GM19193 (cell line): ENCODE measurements around the gene CMIP.

Experiments used
- POLR2A ChIP-seq: IDR thresholded peaks from 4 replicates; pipeline ENCODE4 v1.6.1; 2011; ENCODE audit not compliant: insufficient read depth, insufficient read length; ENCODE audit errors: extremely low read depth

Gene CMIP

DNA sequence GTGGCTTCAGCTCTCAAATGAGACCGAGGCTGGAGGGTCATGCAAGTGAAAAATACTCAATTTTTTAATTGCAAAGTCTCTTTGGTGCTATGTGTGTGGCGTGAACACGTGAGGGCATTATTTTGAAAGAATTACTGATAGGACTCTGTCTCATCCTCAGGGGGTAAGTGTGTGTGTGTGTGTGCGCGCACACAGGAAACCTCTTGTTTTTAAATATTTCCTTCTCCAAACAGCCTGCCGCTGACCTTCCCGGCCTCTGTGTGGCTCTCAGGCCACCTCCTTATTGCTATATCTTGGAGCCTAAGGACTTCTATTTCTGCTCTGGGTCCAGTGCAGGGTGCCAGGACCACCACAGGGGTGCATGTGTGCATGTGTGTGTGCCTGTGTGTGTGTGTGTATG, 99.7 kb downstream of the CMIP start:
- no peak for TF ChIP-seq POLR2A

DNA sequence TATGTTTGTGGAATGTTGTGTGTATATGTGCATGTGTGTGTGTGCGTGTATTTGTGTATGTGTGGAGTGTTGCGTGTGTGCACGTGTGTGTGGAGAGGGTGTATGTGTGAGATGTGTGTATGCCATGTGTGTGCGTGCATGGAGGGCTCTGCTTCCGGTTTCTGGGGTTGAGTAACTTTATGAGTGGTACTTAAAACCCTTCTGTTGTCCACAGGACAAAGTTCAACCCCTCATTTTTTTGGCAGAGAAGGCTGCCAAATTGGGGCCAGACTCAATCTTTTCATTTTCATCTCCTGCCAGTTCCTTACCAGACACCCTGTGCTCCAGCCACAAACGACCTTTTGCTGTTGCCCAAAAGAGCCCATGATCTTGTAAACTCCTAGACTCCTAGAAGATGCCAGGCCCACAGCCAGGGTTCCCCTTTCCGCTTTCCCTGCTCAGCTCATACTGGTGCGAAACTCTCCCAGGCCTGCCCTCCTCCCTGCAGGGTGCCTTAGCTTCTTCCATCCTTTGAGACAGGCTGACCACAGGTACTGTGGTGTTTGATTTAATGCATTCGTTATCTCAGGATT, 100.2 kb downstream of the CMIP start:
- TF ChIP-seq POLR2A = no peak

DNA sequence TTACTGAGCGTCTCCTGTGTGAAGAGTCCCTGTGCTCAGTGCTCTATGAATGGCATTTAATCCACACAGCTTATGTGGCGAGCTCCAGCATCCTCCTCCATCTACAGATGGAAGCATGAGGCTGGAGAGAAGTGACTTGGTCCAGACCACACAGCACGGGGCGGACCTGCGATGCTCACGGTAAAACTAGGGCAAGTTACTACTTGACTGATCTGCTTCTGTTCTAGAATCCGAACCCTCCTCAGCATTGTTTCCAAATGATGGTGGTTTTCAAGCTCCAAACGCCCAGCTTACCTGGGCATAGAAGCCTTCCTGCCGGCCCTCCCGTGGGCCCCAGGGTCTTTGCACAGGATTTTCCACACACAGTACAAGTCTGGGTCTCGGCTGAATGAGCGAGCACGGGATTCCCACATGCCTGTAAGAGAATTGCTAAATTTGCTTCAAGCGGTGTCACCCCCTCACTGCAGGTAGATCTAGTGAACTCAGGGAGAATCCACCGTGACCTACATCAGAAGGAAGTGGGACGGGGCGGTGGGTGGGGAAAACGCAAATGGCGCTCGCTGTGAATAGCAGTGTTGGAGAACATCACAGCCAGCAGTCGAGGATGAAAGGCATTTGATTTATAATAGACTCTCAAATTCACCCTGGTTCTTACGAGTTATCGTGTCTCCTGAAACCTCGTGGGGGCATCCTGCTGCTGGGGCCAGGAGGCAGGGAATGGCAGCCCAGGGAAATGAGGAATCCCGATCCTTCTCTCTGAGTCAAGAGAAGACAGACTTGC, 101.1 kb downstream of the CMIP start:
- no peak for TF ChIP-seq POLR2A

DNA sequence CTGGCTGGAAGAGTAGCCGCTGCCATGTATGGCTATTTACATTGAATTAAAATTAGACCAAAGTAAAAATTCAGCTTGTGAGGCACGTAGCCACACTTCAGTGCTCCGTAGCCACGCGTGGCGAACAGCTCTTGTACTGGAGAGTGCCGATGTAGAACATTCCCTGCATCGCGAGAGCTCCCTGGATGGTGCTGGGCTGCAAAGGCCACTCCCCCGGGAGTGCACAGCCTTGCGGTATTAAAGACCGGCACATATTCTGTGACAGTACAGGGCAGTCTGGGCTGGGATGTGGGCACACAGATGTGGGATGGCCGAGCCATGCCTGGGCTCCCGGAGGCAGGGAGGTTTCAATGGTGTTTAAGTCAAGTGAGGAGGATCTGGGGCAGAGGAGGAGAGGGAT, 102.2 kb downstream of the CMIP start:
- TF ChIP-seq POLR2A = no peak

DNA sequence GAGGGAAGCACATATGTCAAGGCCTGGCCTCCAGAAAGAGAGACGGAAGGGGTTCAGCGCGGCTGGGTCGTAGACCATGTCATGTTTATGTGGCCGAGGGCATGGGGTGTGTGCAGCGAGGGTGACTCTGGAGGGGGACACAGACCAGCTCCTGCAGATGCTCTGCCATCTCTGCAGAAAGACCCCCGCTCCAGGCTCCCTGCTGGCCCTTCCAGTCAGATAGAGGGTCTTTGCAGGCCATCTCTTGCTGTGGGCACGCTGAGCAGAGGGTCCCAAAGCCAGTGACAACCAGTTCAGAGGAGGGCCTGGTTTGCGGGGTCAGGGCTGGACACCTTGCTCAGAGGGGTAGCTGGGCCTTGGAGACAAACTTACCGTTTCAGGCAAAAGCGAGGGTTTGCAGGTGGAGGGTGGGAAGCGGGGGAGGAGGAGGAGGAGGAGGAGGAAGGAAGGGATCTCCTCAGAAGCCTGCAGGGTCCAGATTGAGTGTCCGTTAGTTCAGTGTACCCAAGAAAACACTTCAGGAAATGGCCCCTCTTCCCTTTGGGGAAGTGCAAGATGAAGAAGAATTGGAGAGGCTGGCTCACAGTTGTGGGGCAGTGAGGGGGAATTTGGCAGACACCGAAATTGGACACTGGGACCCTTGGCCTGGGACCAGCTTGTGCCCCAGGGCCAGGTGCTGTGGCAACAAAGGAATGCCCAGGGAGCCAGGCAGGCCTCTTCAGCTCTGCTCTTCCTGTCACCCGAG, 102.8 kb downstream of the CMIP start:
- no peak for TF ChIP-seq POLR2A

DNA sequence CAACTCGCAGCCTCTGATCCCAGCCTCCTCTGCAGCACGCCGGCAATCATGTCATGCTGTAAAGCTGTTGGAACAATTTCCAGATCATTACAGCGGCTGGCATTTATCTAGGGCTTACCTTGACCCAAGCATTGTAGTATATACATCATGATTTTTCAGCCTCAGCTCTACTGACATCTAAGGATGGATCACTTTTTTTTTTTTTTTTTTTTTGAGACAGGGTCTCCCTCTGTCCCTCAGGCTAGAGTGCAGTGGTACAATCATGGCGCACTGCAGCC, 103.3 kb downstream of the CMIP start:
- TF ChIP-seq POLR2A = no peak

DNA sequence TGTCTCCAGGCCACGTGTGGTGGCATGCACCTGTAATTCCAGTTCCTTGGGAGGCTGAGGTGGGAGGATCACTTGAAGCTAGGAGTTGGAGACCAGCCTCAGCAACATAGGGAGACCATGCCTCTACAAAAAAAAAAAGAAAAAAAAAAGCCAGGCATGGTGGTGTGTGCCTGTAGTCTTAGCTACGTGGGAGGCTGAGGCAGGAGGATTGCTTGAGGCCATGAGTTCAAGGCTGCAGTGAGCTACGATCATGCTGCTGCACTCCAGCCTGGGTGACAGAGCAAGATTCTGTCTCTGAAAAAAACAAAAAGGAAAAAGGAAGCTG, 103.9 kb downstream of the CMIP start:
- TF ChIP-seq POLR2A = no peak

DNA sequence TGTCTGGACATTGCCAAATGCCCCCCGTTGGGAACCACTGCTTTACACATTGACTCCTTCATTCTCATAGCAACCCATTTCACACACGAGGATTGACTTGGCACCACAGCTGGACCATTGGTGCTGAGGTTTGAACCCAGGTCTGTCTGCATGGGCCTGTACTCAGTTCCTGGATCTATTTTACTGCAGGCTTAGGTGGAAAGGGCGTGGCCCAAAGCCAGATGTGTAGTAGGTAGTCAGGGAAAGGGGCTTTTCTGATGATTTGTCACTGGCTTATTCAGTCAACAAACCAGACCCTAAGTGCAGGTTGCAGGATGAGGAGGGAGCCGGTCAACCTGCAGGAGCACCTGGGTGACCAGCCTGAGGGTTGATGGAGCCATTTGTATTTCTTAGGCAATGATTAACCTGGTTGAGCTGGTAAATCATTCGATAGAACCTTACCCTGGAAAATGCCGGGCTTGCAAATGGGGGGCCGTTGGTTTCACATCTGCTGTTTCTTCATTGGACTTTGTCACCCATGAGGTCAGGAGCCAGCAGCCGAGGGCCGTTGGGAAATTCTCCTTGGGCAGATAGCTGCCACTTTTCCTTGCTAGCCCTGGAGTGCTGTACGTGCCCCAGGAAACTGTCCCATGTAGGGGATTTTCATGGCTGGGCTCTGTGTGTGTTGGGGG, 104.4 kb downstream of the CMIP start:
- TF ChIP-seq POLR2A = no peak

DNA sequence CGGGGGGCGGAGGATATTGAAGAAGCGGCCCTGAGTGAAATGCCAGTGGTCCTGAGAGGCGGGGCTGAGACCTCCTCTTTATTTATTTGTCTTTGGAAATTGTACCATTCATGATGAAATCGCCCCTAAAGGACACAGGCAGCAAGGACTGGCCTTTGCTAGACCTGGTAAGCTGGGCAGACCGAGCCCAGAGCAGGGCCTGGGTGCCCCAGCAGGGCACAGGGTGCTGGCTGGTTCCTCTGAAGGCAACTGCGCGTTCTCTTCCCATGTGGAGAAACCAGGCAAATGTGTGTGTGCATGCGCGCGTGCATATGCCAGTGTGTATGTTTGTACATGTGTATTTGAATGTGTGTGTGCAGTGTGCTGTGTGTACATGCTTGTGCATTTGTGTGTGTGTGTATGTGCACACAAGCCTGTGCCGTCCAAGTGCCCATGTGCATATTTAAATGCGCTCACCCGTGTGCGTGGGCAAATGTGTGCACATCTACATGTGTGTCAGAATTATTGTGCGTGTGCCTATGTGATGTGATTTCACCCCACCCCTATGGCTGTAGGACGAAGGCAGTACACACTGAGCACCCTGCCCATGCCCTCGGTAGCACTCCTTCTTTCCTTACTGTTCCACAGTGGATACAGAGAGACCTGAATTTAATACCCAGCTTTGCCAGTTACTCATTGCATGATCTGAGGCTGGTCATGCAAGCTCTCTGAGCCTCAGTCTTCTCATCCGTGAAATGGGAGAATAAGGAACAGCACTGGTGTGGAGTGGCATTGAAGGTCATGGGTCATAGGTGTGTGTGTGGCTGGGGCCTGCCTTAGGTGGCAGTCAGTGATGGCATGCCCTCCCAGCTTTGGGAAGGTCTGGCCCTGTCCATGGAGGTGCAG, 105.2 kb downstream of the CMIP start:
- no peak for TF ChIP-seq POLR2A

DNA sequence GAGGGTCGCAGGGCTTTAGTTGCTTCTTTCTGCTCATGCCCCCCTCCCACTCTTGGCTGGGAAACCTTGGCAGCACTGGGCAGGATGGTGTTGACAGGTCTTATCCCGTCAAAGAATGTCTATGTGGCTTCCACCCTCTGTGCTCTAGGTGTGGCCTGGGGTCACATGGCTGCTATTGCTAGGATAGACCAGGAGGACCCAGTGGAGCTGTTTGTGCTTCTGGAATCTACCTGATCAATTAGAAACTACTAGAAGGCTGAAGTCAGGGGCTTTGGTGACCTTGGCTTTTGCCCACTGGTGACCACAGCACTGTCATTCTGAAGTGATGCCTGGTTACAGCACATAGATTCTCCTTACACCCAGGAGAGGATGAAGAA, 105.8 kb downstream of the CMIP start:
- TF ChIP-seq POLR2A = no peak

DNA sequence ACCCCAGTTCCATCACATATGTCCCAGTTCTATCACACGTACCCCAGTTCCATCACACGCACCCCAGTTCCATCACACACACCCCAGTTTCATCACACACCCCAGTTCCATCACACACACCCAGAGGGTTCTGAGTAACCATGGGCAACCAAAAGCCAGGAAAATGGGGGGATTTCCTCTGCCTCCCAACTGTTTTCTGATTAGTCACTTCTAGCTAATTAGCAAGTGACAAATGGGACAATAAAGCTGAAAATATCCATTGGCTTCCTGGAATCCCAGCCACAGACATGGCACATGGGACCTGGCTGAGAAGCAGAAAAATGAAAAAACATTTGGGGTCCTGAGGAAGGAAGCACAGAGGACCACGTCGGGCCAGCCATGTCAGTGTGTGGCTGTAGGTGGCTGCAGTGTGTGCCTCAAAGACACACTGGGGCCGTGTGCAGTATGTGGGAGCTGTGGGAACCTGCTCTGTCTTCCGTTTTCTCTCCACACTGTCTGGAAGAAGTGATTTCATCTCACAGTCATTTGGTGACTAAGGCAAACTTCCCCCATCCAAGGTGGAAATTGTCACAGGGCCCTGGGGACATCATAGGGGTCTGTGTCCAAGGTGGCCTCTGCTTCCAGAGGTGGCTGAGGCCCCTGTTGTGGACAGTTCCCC, 106.7 kb downstream of the CMIP start:
- TF ChIP-seq POLR2A = no peak

DNA sequence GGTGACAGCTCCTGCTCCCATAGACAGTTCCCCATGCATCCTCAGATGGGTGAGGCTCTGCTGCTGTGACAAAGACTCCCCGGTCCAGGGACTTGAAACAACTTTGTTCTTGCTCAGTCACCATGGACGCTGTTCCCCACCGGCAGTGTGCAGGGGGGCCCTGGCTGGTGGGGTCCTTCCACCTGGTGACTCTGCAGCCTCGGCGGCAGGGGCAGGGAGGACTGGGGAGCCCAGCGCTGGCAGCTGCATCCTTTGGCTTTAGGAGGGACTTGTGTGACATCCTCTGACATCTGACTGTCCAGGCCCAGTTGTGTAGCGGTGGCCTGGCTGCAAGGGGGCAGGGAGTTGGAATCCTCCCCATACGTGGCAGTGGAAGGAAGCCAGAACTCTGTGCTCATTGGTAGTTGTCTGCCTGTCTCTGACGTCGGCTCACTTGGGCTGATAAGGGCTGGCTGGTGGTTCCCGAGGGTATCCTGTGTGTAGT, 107.3 kb downstream of the CMIP start:
- no peak for TF ChIP-seq POLR2A

DNA sequence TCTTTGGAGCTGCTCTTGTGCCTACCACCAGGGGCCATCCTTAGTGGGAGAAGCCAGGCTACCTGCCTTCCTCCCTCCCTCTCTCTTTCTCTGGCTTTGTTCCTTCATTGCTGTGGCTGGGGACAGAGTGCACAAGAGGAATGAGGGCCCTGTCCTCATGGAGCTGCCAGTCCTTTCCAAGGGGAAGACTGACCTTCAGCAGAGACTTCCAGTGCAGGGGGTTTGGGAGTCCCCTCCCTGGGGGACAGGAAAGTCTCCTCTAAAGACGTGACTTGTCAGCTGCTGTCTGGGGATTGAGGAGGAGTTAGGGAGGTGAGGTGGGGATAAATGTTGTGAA, 108.1 kb downstream of the CMIP start:
- no peak for TF ChIP-seq POLR2A

DNA sequence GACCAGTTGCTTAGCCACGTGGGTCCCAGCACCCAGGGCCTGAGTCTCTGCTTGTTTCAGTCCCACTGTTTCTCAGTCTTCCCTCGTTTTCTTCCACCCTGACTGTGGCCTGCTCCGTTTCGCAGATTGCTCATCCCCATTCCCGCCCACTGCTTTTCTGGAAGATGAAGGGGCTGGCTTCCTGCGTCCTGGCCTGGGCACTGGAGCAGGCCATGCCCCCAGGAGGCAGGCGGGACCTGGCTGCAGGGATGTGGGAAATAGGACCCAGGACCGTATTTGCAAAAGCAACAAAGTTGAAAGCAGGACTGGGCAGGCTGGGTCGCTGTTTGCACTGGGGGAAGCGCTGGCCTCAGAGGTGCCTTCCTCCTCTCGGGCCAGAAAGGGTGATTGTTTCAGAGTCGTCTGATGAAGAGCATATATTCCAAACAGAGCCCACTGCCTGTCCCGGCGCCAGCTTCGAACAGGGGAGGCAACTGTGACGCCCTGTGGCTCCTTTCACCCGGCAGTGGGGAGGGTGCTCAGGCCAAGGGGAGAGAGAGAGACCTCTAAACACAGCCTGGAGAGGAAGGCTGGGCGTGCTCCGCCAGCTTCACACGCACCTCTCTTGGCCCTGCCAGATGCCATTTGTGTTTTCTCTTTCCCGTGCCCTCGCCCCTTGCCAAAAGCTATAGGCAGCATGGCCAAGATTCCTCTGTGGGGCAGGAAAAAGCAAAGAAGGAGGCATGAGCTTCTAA, 108.6 kb downstream of the CMIP start:
- TF ChIP-seq POLR2A = no peak
